Transverse colon (tissue), 4 donors: ENCODE measurements around the gene WDR5. TPM values are rescaled to one million over a fixed set of nuclear protein-coding genes. Genes with fewer than 3 reads are reported as not detected.

Source experiments
- DNase-seq: peaks from one replicate; pipeline ENCODE4 v3.0.0-alpha.2; 2019
- H3K27ac ChIP-seq, 4 donors: fragments of 200-600 bp; sonication (generic); 2 replicates each; pipeline ENCODE4 v1.5.1; 2016 to 2018; ENCODE audit warnings: inconsistent platforms in 4 of 4
- H3K27me3 ChIP-seq: fragments of 200-600 bp; sonication (generic); 2 replicates; pipeline ENCODE4 v1.5.1; 2017; ENCODE audit warnings: inconsistent platforms
- H3K36me3 ChIP-seq, 4 donors: fragments of 200-600 bp; sonication (generic); 2 replicates each; pipeline ENCODE4 v1.5.1; 2017 to 2019; ENCODE audit warnings: inconsistent platforms in 4 of 4
- H3K4me1 ChIP-seq, 4 donors: fragments of 200-600 bp; sonication (generic); 2 replicates each; pipeline ENCODE4 v1.5.1; 2017 to 2020; ENCODE audit warnings: inconsistent platforms in 4 of 4
- H3K4me3 ChIP-seq, 4 donors: fragments of 200-600 bp; sonication (generic); 1 replicate in 1 of 4; 2 replicates in 3 of 4; pipeline versions ENCODE4 v1.5.1 to v1.6.1; 2017 to 2019; ENCODE audit warnings: inconsistent platforms in 4 of 4
- H3K9me3 ChIP-seq, 2 donors: fragments of 200-600 bp; sonication (generic); 2 replicates each; pipeline ENCODE4 v1.5.1; 2017 to 2019; ENCODE audit warnings: inconsistent platforms in 2 of 2
- EP300 ChIP-seq: sonication (generic); formaldehyde crosslinking; IDR thresholded peaks from one replicate; pipeline ENCODE4 v1.6.1; 2017; ENCODE audit warnings: antibody characterized with exemption, low read depth
- POLR2A ChIP-seq: fragments of 450-650 bp; IDR thresholded peaks from one replicate; pipeline ENCODE4 v1.6.1; 2016; ENCODE audit warnings: antibody characterized with exemption, mild to moderate bottlenecking, moderate library complexity
- POLR2AphosphoS5 ChIP-seq, 3 donors: sonication (generic); formaldehyde crosslinking; IDR thresholded peaks; one replicate each; pipeline ENCODE4 v1.6.1; 2016; ENCODE audit warnings: antibody characterized with exemption in 3 of 3
- WGBS, 2 donors: methylation state at CpG; one replicate each; pipeline ENCODE4 v1.1.5; 2018; ENCODE audit warnings: low coverage in 1 of 2; 5-methylcytosine and 5-hydroxymethylcytosine counted together
- in situ Hi-C, 4 donors: fragments of 200-750 bp; cut with MboI; loops; one replicate each; pipeline versions ENCODE4 v1.15.0 to v1.15.1; 2017; ENCODE audit warnings: low sequenced_read_pairs in 3 of 4, low pct_ligation_motif_present in 1 of 4, low pct_unique_long_range_greater_than_20kb in 1 of 4
- intact Hi-C: fragments of 100-400 bp; cut with DNase I; formaldehyde crosslinking; loops from one replicate; pipeline ENCODE4 v1.15.1; 2023; ENCODE audit warnings: low total_unique reads
- total RNA-seq, 4 donors: library from RNA; depleted of rRNA; stranded (reverse); fragments of >200 nt; gene quantifications; one replicate each; pipeline ENCODE4 v1.1.0, GENCODE V29; 2016
- TF ChIP-seq, protein P1 (sequence below), 5 experiments: fragments of 200-600 bp in 3 of 5; fragments of 450-650 bp in 2 of 5; sonication (generic) in 3 of 5; IDR thresholded peaks; 1 replicate in 2 of 5; 2 replicates in 3 of 5; pipeline ENCODE4 v1.5.1; 2016 to 2017; ENCODE audit warnings: antibody characterized with exemption in 5 of 5, inconsistent platforms in 3 of 5, mild to moderate bottlenecking in 2 of 5, moderate library complexity in 1 of 5

WDR5 gene
- total RNA-seq, 4 donors from 2014 or later: 8.2 to 95.7 (median 16.3) TPM

DNA sequence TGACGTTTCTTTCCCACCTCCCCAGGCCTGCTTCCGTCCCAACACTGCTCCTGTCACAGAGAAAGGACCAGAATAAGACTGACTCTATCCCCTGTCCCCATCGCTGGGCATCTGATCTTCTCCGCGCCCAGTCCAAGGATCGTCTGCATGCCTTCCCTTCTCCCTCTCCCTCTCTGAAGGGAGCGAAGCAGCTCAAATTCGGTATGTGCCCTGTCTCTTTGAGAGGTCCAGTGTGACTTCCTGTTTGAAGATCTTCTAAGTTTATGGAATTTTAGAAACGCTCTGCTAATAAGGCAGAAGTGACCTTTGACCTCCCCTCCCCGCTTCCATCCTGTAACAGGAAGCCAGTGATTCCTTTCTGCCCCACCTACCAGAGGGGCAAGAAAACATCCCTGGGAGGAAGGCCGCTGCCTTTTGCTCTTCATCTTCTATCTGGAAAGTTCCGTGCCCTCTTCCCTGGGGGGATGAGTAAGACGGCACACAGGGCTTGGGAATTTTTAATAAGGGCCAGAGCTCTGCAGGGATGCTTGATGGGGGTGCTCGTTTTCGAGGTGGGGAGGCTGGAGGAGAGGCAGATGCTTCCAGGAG is 69.2 kb downstream of the WDR5 start:
- 64% methylated on average over 15 of the region's 15 CpGs; no CpG with 5 or more reads in 1 of the 2 donors for WGBS, 2 donors
- intact Hi-C loops (no loop called here), in situ Hi-C loops (no loop called here)
- DNase-seq: no peak
- H3K4me3 ChIP-seq: no peak overlapping the region
- no peaks in the 10 kb centered on the region for H3K27me3 ChIP-seq
- H3K4me1 ChIP-seq: peaks cover 0 to 9% (median 9%) of the 10 kb centered on the region in 4 donors
- H3K9me3 ChIP-seq: no peaks in the 10 kb centered on the region
- H3K36me3 ChIP-seq: no peaks in the 10 kb centered on the region
- no peak for TF ChIP-seq EP300
- TF ChIP-seq POLR2A: no peak
- TF ChIP-seq, protein P1, sequence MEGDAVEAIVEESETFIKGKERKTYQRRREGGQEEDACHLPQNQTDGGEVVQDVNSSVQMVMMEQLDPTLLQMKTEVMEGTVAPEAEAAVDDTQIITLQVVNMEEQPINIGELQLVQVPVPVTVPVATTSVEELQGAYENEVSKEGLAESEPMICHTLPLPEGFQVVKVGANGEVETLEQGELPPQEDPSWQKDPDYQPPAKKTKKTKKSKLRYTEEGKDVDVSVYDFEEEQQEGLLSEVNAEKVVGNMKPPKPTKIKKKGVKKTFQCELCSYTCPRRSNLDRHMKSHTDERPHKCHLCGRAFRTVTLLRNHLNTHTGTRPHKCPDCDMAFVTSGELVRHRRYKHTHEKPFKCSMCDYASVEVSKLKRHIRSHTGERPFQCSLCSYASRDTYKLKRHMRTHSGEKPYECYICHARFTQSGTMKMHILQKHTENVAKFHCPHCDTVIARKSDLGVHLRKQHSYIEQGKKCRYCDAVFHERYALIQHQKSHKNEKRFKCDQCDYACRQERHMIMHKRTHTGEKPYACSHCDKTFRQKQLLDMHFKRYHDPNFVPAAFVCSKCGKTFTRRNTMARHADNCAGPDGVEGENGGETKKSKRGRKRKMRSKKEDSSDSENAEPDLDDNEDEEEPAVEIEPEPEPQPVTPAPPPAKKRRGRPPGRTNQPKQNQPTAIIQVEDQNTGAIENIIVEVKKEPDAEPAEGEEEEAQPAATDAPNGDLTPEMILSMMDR (IDR thresholded peaks at IDR 0.05): no peak
- TF ChIP-seq POLR2AphosphoS5 (IDR thresholded peaks at IDR 0.05): no peak
- H3K27ac ChIP-seq: no peak overlapping the region

- Histone ChIP-seq H3K4me1 (peaks cover 0 to 9% (median 9%) of the 10 kb centered on the region in 4 donors), H3K36me3 (no peaks in the 10 kb centered on the region), H3K27me3 (no peaks in the 10 kb centered on the region), H3K27ac (peak overlapping the region in 2 of 4 donors; percentile 4 to 10), H3K9me3 (no peaks in the 10 kb centered on the region), H3K4me3 (no peak overlapping the region)
- 65 to 68% methylated on average over 21 to 24 of the region's 24 CpGs for WGBS, 2 donors
- DNase-seq: peak; percentile 55
- intact Hi-C loops: no loop called here
- TF ChIP-seq, protein P1 (IDR thresholded peaks at IDR 0.05): no peak
- TF ChIP-seq EP300: no peak
- in situ Hi-C loops: no loop called here
Observed at GRCh38 chr9:134205672-134206310, 69.9 kb downstream of the WDR5 start.

DNA sequence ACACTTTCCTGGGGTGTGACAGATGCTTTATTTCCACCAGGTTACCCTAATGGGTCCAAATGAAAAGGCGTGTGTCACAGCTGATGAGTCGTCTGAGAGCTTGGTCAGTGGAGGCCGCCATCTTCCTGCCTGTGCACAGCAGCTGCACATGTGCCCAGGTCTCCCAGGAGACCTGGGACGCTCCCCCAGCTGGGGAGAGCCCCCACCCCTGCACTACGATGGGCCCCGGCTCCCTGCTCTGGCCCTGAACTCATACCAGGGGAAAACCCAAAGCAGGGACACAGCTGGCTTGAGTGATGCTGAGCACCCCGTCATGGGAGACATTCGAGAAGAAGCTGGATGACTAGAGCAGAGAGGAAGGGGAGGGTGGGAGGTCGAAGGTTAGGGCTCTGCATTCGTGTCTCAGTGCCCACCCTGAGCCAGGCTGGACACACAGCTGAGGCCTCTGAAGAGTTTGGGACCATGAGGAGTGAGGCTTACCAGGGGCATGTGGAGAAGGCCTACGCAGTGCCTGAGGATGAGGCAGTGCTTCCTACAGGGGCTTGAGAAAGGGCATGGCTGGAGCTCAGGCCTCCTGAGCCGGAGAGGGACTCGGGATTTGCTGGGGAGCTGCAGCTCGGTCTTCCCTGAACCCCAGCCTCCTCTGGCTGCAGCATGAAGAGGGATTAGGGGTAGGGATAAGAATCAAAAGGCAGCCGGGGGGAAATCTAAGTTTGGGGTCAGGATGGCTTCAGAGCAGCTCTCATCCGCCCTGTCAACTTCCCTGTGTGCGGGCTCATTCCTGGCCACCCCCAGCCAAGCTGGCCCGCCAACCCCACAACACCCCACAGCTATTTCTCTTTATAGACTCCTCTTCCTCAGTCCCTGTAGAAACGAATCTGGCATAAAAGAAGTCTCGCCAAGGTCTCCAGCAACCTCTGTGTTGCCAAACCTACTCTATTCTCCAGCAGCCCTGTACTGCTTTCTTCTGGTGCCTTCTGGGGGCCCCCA is 70.7 kb downstream of the WDR5 start:
- Histone ChIP-seq H3K9me3 (no peaks in the 10 kb centered on the region), H3K27ac (peak overlapping the region in 3 of 4 donors; percentile 1 to 10 (median 4)), H3K36me3 (no peaks in the 10 kb centered on the region), H3K4me1 (peaks cover 0 to 9% (median 9%) of the 10 kb centered on the region in 4 donors), H3K4me3 (no peak overlapping the region), H3K27me3 (no peaks in the 10 kb centered on the region)
- in situ Hi-C loops: no loop called here
- 78 to 100% methylated on average over 2 to 20 of the region's 20 CpGs for WGBS, 2 donors
- intact Hi-C loops: no loop called here
- TF ChIP-seq POLR2A (no peak), POLR2AphosphoS5 (IDR thresholded peaks at IDR 0.05) (no peak), EP300 (no peak)
- TF ChIP-seq, protein P1 (IDR thresholded peaks at IDR 0.05): no peak
- no peak for DNase-seq

GRCh38 chr9:134208310-134208841 is 72.5 kb downstream of the WDR5 start:
- WGBS, 2 donors: 81 to 100% methylated on average over 2 to 19 of the region's 19 CpGs
- Histone ChIP-seq H3K36me3 (no peaks in the 10 kb centered on the region), H3K27ac (no peak overlapping the region), H3K9me3 (no peaks in the 10 kb centered on the region), H3K4me3 (no peak overlapping the region), H3K4me1 (peaks cover 0 to 9% (median 9%) of the 10 kb centered on the region in 4 donors), H3K27me3 (no peaks in the 10 kb centered on the region)
- intact Hi-C loops (no loop called here), in situ Hi-C loops (no loop called here)
- no peak for DNase-seq
- TF ChIP-seq, protein P1 (IDR thresholded peaks at IDR 0.05): no peak
